NCI-H2081 (cell line): ENCODE results near the gene DNLZ.

Experiments
- DNase-seq, 2 experiments: peaks; one replicate each; lab custom pipeline; 2025; lab: John Stamatoyannopoulos, UW

The DNLZ gene

GRCh38 chr9:136376457-136376856, 12.9 kb upstream of the DNLZ start:
- no peak for DNase-seq

GRCh38 chr9:136375096-136375495, 11.6 kb upstream of the DNLZ start:
- no peak for DNase-seq

GRCh38 chr9:136374183-136374575, 10.6 kb upstream of the DNLZ start:
- no peak for DNase-seq

DNA sequence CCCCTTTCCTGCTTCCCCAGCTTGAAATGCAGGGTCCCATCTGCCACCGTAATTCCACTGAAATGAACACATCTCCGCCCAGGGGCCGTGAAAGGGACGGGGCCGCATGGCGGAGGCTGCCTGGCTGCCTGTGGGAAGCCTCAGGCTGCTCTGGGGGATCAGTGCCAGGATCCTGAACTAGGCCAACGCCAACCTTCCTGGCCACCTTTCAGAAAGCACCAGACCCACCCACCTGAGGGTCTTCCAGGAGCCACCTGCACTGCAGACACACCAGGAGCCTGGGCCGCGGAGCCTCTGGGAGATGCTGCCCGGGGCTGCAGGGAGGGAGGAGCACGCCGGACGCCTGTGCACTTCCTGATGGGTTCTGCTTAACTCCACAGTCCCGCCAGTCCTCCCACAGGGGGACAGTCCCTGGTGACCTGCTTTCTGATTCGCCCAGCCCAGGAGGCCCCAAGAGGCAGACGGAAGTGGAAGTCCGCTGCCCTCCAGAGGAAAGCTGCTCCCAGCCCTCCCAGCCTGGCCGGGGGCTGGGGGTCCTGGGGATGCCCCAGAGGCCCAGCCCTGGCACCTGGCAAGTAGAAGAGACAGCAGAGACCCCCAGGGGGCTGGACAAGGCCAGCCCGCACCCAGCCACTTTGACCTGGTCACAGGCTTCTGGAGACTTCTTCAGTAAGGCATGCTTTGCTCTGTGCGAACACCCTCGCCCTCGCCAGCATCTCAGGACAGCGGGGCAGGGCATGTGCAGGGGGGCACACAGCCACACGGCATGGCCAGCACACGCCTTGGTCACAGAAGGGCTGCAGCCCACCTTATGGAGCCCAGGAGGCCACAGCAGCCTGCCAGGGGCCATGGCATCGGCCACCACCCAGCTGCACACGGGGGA, 10.0 kb upstream of the DNLZ start, which contains the start of gene CARD9:
TSS of gene CARD9 (minus strand) at position 370 of the 883 bp plus-strand sequence. CDS start 1,591 bp downstream, outside the sequence.
- no peak for DNase-seq

GRCh38 chr9:136372561-136373299, 9.2 kb upstream of the DNLZ start:
- DNase-seq: no peak

DNA sequence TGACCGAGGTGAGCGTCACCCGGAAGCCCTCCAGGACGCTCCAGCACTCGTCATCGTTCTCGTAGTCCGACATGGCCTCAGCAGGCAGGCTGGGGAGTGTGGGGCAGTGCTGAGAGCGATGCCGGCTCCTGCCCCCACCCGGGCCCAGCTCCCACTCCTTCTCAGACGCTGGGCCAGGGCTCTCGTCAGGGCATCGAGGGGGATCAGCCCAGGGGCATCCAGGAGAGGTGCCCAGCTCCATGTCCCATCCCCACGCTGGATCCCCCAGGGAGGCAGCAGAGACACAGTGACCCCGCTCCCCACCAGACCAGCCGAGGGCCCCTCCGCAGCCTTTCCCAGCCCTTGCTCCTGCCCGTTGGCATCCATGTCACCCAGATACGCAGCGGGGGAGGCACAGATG, 8.5 kb upstream of the DNLZ start:
- DNase-seq: no peak

DNA sequence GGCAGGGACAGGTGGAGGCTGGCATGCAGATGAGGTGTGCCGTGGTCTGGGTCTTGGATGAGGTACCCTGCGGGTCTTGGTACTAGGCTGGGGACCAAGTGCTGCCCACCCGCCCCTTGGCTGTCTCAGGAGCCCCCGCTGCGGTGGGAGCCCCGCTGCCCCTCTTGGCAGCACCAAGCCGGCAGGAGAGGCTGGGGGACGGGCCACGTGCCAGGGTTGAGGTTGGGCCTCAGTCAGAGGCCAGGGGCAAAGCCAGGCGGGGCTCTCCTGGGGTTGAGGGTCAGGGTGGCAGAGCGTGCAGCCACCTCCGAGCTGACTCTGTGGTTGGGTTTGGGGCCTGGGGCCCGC, 8.0 kb upstream of the DNLZ start:
- DNase-seq: no peak

- no peak for DNase-seq
Measured at GRCh38 chr9:136370687-136371532, 7.4 kb upstream of the DNLZ start.

GRCh38 chr9:136370037-136370436, 6.5 kb upstream of the DNLZ start:
- DNase-seq: no peak

GRCh38 chr9:136368190-136368589, 4.6 kb upstream of the DNLZ start:
- no peak for DNase-seq

GRCh38 chr9:136367296-136368145, 4.0 kb upstream of the DNLZ start:
- DNase-seq: no peak

- no peak for DNase-seq
Measured at GRCh38 chr9:136366826-136367225, 3.3 kb upstream of the DNLZ start.

DNA sequence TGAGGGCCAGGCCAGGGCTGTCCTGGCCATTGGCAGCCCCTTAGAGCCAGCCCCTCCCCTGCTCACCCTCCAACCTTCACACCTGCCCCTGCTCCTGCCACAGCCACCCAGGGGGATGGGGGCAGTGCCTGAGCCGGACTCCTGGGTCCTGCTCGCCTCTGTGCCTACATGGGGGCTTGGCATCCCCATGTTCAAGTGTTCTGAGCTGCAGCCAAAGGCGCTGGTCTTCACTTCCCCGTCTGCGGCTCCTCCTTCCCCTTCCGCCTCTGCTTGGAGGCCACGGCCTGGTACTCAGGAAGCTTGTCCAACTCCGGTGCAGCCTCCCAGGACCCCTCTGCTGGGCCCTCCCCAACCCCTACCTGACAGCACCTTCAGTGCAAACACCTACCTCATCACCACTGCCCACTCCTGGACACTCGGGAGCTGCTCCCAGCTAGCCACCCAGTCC, 2.3 kb upstream of the DNLZ start:
- DNase-seq: no peak

DNA sequence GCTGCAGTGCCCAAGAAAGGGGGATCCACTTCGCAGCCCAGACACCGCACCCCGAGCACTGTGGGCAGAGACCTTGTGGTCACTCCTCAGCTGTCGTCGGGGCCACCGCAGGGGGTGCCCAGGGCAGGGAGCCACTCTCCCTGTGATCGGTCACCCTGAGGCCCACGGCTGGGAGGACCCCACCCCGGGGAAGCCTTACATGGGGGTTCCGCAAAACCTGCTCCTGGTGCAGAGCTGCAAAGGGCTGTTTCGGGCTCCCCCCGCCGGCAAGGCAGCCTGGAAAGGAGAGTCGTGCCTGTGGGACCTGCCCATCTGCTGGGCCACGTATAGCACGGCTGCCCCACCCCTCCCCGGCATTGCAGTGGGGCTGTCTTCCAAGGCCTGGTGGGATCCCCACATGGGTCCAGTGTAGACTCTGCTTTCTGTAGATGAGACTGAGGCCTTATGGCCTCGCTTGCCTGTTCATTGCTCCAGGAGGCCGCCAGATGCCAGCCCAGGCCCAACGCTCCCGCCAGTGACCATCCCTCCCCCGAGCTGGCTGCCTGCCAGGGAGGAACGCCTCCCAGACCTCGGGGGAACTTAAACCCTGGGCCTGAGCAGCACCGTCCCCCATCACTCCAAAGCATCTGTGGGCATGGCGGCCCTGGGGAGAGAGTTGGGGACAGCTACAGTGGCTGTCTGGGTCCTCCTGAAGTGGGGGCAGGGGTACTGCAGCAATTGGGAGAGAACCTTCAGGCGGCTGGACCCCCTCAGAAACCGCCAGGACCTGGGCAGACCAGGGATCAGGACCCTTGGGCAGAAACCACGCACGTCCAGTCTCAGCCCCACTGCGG, 1.6 kb upstream of the DNLZ start:
- DNase-seq: no peak

GRCh38 chr9:136363949-136364748, 605 bp upstream of the DNLZ start:
- DNase-seq: no peak

GRCh38 chr9:136362450-136362784, 1.1 kb downstream of the DNLZ start:
- DNase-seq: no peak

- DNase-seq: no peak
Measured at GRCh38 chr9:136361754-136362449, 1.6 kb downstream of the DNLZ start.

DNA sequence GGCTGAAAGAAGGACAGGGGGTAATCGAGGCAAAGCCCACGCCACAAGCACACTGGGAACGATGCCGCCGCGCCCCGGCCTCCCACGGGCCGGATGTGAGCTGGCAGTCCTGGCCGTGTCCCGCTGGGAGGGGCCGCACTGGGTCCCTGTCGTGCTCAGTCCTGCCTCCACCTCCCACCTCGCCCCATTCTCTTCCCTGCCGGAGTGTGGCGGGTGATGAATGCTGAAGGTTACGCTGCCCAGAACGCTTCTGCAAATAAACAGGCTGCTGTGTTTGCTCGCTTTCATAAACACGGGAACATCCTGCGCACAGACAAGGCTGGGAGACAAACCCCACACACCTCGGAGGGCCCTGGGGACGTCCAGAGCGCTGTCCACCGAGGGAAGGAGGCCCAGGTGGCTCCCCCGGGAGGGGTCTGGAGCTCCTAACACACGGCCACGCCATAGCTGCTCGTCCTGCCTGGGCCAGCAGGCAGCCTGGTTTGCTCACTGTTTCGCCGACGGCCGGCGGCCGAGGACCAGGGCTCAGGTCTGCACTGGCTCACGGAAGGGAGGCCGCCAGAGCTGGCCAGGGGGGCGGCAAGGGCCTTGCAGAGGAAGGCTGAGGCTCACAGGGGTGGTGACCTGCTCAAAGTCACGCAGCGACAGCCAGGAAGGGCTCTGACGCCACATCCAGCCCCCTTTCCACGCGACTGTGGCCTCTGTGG, 2.3 kb downstream of the DNLZ start:
- no peak for DNase-seq
